ENCODE measurements around the gene CALCOCO2.

The CALCOCO2 gene, protein sequence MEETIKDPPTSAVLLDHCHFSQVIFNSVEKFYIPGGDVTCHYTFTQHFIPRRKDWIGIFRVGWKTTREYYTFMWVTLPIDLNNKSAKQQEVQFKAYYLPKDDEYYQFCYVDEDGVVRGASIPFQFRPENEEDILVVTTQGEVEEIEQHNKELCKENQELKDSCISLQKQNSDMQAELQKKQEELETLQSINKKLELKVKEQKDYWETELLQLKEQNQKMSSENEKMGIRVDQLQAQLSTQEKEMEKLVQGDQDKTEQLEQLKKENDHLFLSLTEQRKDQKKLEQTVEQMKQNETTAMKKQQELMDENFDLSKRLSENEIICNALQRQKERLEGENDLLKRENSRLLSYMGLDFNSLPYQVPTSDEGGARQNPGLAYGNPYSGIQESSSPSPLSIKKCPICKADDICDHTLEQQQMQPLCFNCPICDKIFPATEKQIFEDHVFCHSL

DNA sequence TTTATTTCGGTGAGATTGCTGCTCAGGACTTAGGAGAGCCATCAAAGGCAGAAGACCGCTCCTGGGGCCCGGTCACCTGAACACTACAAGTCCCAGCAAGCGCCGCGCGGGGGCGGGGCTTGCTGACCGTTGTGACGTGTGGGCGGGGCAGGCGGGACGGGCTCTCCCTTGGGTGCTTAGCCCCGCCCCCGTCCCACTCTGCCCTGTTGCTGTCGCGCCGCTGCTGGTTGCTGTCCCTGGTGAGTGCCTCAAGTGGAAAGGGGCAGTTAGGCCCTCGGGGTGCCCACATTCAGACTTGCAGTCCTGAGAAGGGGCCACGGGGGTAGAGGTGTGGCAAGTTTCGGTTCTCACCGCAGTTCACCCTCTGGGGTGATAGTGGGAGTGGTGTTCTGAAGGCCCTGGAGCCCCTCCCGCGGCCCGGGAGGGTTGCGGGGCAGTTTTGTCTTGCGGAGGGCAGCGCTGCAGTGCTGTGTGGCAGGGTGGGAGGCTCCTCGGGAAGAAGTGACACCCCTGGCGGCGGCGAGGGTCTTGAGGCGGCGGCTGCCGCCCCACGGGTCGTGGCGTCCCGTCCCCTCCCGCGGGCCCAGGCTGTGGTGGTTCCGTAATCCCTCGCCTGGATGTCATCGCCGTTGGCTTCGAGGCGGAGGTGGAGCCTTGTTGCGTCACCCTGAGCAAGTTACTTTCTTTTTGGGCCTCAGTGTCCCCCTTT lies at the start of gene CALCOCO2:
Gene CALCOCO2 (plus strand): TSS at position 196 of the 709 bp plus-strand sequence. CDS start 10,673 bp downstream, outside the sequence.
- H3K4me3 ChIP-seq (ENCODE audit: low read depth, low read length), result peak within 1 kb of the TSS; percentile 98
- in situ Hi-C loops (cut with HindIII; ENCODE audit: low sequenced_read_pairs), result no loop called here
- TF ChIP-seq, protein P1, sequence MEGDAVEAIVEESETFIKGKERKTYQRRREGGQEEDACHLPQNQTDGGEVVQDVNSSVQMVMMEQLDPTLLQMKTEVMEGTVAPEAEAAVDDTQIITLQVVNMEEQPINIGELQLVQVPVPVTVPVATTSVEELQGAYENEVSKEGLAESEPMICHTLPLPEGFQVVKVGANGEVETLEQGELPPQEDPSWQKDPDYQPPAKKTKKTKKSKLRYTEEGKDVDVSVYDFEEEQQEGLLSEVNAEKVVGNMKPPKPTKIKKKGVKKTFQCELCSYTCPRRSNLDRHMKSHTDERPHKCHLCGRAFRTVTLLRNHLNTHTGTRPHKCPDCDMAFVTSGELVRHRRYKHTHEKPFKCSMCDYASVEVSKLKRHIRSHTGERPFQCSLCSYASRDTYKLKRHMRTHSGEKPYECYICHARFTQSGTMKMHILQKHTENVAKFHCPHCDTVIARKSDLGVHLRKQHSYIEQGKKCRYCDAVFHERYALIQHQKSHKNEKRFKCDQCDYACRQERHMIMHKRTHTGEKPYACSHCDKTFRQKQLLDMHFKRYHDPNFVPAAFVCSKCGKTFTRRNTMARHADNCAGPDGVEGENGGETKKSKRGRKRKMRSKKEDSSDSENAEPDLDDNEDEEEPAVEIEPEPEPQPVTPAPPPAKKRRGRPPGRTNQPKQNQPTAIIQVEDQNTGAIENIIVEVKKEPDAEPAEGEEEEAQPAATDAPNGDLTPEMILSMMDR (IDR thresholded peaks at IDR 0.05; ENCODE audit: low read depth, low read length, missing control alignments), result no peak
- peak; percentile 63 for DNase-seq (ENCODE audit: low read depth)

DNA sequence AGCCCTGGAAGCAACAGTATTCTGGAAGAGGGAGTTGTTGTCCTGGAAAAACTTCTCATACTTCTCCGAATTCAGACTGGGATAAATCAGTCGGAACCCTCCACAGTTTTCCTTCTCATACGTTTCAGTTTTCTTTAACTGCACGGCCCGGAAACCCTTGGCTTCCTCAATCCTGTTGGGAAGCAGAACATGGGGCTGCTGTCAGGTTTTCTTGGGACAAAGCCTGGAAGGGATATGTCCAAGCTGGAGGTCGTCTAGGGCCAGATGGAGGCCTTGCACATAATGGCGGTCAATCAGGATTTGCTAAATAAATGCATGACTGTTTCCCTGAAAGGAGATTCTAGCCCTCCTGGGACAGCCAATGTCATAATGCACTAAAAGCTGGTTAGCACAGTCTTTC lies 43.0 kb upstream of the CALCOCO2 start:
- TF ChIP-seq, protein P1 (IDR thresholded peaks at IDR 0.05; ENCODE audit: low read depth, low read length, missing control alignments), result no peak
- H3K4me3 ChIP-seq (ENCODE audit: low read depth, low read length), result no peak overlapping the region
- in situ Hi-C loops (cut with HindIII; ENCODE audit: low sequenced_read_pairs), result no loop called here
- DNase-seq (ENCODE audit: low read depth), result no peak

DNA sequence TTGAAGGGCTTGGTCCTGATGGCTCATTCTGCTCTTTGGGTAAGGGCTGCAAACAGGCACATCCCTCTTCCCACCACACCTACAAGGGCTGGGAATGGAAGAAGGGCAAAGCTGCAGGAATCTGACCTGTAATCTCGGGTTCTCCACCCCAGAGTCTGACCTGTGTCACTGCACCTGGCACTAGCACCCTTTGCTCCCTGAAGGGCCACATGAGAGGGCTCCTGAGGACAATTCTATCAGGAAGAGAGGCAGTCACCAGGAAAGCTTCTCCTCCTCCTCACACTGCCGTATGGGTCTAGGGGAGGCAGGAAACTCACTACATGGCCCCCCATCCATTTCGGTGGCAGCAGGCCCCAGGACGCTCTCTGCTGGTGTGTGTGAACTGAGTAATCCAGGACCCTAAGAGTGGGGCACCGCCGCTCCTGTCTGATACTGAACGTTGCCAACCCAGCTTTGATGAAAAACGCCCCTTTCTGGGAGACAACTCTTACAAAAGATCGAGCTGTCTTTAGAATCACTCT lies 40.2 kb upstream of the CALCOCO2 start:
- no peak overlapping the region for H3K4me3 ChIP-seq (ENCODE audit: low read depth, low read length)
- TF ChIP-seq, protein P1 (IDR thresholded peaks at IDR 0.05; ENCODE audit: low read depth, low read length, missing control alignments), result no peak
- no peak for DNase-seq (ENCODE audit: low read depth)
- in situ Hi-C loops (cut with HindIII; ENCODE audit: low sequenced_read_pairs), result loop anchor here (5.0 kb wide), 1 partner anchor 38 kb away; no protein-coding TSS in a partner anchor

DNA sequence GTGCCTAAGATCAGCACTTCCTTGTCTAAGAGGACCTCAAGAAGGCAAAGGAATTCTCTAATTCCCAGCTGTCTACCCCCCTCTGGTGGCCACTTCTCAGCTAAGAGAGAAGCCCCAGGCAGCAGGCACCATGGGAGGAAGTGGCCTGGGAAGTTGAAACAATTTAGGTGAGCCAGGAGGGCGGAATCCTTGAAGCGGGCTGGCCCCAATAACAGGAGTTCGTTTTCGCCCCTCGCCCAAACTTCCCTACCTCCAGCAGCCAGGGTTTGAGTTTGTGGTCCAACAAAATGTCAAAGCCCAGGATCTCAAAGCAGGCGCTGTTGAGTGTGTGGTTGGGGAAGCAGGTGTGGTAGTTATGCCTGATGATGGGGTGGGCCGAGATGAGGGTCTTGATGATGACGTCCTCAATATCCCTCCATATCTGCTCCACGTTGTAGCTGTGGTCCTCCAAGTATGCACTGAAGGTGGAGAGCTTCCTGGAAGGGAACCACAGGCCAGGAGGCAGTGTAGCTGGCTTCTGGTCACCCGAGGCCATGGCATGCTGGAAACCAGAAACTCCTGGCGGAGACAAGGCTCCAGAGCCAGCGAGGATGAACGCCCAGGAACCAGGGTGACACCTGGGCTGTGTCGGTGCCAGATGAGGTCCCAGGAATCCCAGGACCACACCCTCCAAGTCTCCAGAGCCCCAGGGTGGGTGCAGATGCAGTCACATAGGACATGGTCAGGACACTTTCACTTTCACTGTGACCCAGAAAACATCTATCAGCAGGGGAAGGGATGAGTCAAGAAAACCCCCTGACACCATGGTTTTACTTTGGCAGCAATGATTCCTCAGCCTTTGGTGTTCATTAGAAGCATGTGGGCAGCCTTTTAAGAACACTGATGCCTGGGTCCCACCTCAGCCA lies 39.5 kb upstream of the CALCOCO2 start:
- H3K4me3 ChIP-seq (ENCODE audit: low read depth, low read length), result no peak overlapping the region
- in situ Hi-C loops (cut with HindIII; ENCODE audit: low sequenced_read_pairs), result loop anchor here (5.0 kb wide), 1 partner anchor 39 kb away; no protein-coding TSS in a partner anchor
- peak; percentile 64 for DNase-seq (ENCODE audit: low read depth)
- TF ChIP-seq, protein P1 (IDR thresholded peaks at IDR 0.05; ENCODE audit: low read depth, low read length, missing control alignments), result peak; percentile 86

DNA sequence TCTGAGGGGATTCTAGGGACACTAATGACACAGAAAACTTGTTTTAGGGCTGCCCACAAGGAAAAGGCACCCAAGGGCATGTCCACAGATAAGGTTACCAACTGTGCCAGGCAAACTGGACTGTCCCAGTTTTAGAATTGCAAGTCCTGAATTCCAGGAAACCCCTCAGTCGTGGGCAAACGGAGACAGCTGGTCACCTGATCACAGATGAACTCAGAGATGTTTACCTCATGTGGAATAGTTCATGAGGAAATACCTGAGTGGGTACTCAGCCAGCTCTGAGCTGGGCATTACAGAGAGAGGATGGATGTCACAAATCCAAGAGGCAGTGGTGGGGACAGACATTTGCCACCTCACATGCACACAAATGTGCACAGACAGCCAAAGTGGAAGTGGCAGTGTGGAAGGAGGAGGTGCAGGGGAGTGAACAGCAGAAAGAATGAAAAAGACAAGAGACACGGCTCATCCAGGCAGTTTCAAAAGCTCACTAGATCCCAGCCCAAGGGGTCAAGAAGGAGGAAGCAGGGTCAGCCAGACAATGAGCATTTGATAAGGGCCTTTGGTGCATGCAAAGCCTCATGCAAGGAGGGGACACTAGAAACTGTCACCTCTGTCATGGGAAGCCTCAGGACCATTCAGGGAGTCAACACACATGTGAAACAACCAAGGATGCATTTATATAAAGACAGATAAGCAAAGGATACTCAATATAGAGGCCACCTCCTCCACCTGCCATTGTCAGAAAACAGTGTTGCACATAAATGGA lies 38.6 kb upstream of the CALCOCO2 start:
- in situ Hi-C loops (cut with HindIII; ENCODE audit: low sequenced_read_pairs), result loop anchor here (5.0 kb wide), 1 partner anchor 40 kb away; no protein-coding TSS in a partner anchor
- TF ChIP-seq, protein P1 (IDR thresholded peaks at IDR 0.05; ENCODE audit: low read depth, low read length, missing control alignments), result no peak
- no peak overlapping the region for H3K4me3 ChIP-seq (ENCODE audit: low read depth, low read length)
- no peak for DNase-seq (ENCODE audit: low read depth)

Measured in astrocyte of the cerebellum (primary cell).